ENCODE results near the gene HSP90B1.

DNA sequence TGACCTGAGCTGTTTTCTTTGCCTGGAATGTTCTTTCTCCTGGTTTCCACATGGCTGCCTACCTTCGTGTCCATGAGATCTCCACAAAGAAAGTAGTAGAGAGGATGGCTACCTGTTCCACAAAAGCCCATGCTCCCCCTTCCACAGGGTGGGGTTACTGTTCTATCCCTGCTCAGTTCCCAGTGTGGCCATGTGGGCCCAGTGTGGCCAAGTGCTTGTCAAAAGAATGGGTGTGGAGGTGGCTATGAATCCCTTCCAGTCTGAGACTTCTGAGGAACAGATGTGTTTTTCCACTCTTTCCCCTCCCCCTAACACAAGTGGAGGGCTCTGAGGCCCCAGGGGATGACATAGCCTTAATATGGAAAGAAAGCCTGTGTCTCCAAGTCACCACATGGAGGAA is 26.2 kb upstream of the HSP90B1 start:
- no peak for TF ChIP-seq TAF1 (IDR thresholded peaks at IDR 0.05; ENCODE audit: borderline replicate concordance, insufficient read depth, low read length)
- TF ChIP-seq, protein P1, sequence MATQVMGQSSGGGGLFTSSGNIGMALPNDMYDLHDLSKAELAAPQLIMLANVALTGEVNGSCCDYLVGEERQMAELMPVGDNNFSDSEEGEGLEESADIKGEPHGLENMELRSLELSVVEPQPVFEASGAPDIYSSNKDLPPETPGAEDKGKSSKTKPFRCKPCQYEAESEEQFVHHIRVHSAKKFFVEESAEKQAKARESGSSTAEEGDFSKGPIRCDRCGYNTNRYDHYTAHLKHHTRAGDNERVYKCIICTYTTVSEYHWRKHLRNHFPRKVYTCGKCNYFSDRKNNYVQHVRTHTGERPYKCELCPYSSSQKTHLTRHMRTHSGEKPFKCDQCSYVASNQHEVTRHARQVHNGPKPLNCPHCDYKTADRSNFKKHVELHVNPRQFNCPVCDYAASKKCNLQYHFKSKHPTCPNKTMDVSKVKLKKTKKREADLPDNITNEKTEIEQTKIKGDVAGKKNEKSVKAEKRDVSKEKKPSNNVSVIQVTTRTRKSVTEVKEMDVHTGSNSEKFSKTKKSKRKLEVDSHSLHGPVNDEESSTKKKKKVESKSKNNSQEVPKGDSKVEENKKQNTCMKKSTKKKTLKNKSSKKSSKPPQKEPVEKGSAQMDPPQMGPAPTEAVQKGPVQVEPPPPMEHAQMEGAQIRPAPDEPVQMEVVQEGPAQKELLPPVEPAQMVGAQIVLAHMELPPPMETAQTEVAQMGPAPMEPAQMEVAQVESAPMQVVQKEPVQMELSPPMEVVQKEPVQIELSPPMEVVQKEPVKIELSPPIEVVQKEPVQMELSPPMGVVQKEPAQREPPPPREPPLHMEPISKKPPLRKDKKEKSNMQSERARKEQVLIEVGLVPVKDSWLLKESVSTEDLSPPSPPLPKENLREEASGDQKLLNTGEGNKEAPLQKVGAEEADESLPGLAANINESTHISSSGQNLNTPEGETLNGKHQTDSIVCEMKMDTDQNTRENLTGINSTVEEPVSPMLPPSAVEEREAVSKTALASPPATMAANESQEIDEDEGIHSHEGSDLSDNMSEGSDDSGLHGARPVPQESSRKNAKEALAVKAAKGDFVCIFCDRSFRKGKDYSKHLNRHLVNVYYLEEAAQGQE (IDR thresholded peaks at IDR 0.05; ENCODE audit: insufficient read depth in 1 of 2, low read depth in 2 of 2, low read length in 2 of 2): no peak
